H1 (cell line): ENCODE measurements around the gene ACVR2A. TPM values are rescaled to one million over a fixed set of nuclear protein-coding genes. Genes with fewer than 3 reads are reported as not detected.

Experiments
- CTCF ChIA-PET: fragments of 300-600 bp; sonication (Branson Sonifier 250); formaldehyde crosslinking; loops from one replicate; lab custom pipeline; 2021; ENCODE audit not compliant: partially characterized antibody; lab: Charles Lee
- POLR2A ChIA-PET: fragments of 300-600 bp; sonication (Branson Sonifier 250); formaldehyde crosslinking; loops from one replicate; lab custom pipeline; 2021; ENCODE audit warnings: inconsistent platforms; ENCODE audit not compliant: partially characterized antibody; lab: Charles Lee
- DNase-seq, 2 experiments: peaks; one replicate each; pipeline versions ENCODE4 v3.0.0 to v3.0.0-alpha.2; 2010 to 2022; ENCODE audit warnings: low spot score in 2 of 2, low read depth in 1 of 2, mixed read lengths in 1 of 2
- FAIRE-seq: peaks from 2 replicates; lab custom pipeline; 2011; peaks lifted over from hg19 to GRCh38; lab: Jason Lieb, UNC
- H2AFZ ChIP-seq: 2 replicates; pipeline ENCODE4 v1.8.1; 2012; ENCODE audit warnings: low read length, inconsistent platforms
- H2AK5ac ChIP-seq: 2 replicates; pipeline ENCODE4 v1.6.1; 2013; ENCODE audit warnings: low read depth, low read length
- H2BK120ac ChIP-seq: replicated peaks from 2 replicates; pipeline ENCODE3; 2013; ENCODE audit warnings: low read depth, low read length, inconsistent platforms
- H2BK12ac ChIP-seq: 2 replicates; pipeline ENCODE4 v1.6.1; 2013; ENCODE audit warnings: low read depth, low read length
- H2BK15ac ChIP-seq: 2 replicates; pipeline ENCODE4 v1.6.1; 2013; ENCODE audit warnings: low read length
- H2BK20ac ChIP-seq: 2 replicates; pipeline ENCODE4 v1.6.1; 2013; ENCODE audit warnings: low read length
- H2BK5ac ChIP-seq: 2 replicates; pipeline ENCODE4 v1.6.1; 2013; ENCODE audit warnings: low read depth, low read length
- H3K14ac ChIP-seq: 2 replicates; pipeline ENCODE4 v1.6.1; 2013; ENCODE audit warnings: inconsistent platforms; ENCODE audit not compliant: insufficient read length
- H3K18ac ChIP-seq: 2 replicates; pipeline ENCODE4 v1.6.1; 2013; ENCODE audit warnings: low read length; ENCODE audit errors: extremely low read depth
- H3K23ac ChIP-seq: 2 replicates; pipeline ENCODE4 v1.6.1; 2013; ENCODE audit warnings: inconsistent platforms; ENCODE audit not compliant: insufficient read length
- H3K23me2 ChIP-seq: 2 replicates; pipeline ENCODE4 v1.6.1; 2013; ENCODE audit warnings: low read depth, low read length
- H3K27ac ChIP-seq: 2 replicates; pipeline ENCODE4 v1.6.1; 2011; ENCODE audit warnings: low read depth, low read length, inconsistent platforms
- H3K27me3 ChIP-seq, 4 experiments: replicated peaks in 1 of 4; 1 replicate in 1 of 4; 2 replicates in 3 of 4; pipeline versions ENCODE4 v1.6.1 to v1.8.1; 2011 to 2013; ENCODE audit warnings: low read length in 3 of 4, mild to moderate bottlenecking in 3 of 4, inconsistent platforms in 2 of 4, mixed read lengths in 2 of 4, moderate library complexity in 1 of 4; ENCODE audit not compliant: control insufficient read depth in 3 of 4, insufficient read depth in 3 of 4; ENCODE audit errors: extremely low read depth in 1 of 4
- H3K36me3 ChIP-seq, 4 experiments: 2 replicates each; pipeline versions ENCODE4 v1.6.1 to v1.8.1; 2011 to 2013; ENCODE audit warnings: mild to moderate bottlenecking in 4 of 4, low read length in 3 of 4, moderate library complexity in 2 of 4, control low read depth in 1 of 4, inconsistent platforms in 1 of 4; ENCODE audit not compliant: insufficient read depth in 4 of 4, control insufficient read depth in 2 of 4
- H3K4ac ChIP-seq: replicated peaks from 2 replicates; pipeline ENCODE3; 2013; ENCODE audit warnings: low read length, low read depth, mixed read lengths, inconsistent platforms; ENCODE audit not compliant: insufficient read length
- H3K4me1 ChIP-seq, 4 experiments: replicated peaks in 1 of 4; 1 replicate in 1 of 4; 2 replicates in 3 of 4; pipeline versions ENCODE4 v1.6.1 to v1.8.1; 2011 to 2013; ENCODE audit warnings: low read length in 3 of 4, inconsistent platforms in 2 of 4, mixed read lengths in 1 of 4; ENCODE audit not compliant: insufficient read depth in 4 of 4, control insufficient read depth in 3 of 4
- H3K4me2 ChIP-seq, 2 experiments: 2 replicates each; pipeline versions ENCODE4 v1.6.1 to v1.8.1; 2011 to 2013; ENCODE audit warnings: low read depth in 2 of 2, low read length in 2 of 2, control low read depth in 1 of 2, inconsistent platforms in 1 of 2, mild to moderate bottlenecking in 1 of 2; ENCODE audit not compliant: insufficient read depth in 1 of 2
- H3K4me3 ChIP-seq, 4 experiments: fragments of 200-600, 300-600 bp in 1 of 4; sonication (generic), shearing (Covaris generic), sonication (Bioruptor Twin) in 1 of 4; 2 replicates each; pipeline versions ENCODE4 v1.5.1 to v1.8.1; 2011 to 2016; ENCODE audit warnings: low read length in 4 of 4, low read depth in 3 of 4, control low read depth in 2 of 4, inconsistent platforms in 2 of 4, mild to moderate bottlenecking in 2 of 4, mixed read lengths in 1 of 4, moderate library complexity in 1 of 4; ENCODE audit not compliant: insufficient read depth in 2 of 4; ENCODE audit errors: extremely low read depth in 1 of 4
- H3K56ac ChIP-seq: replicated peaks from 2 replicates; pipeline ENCODE3; 2013; ENCODE audit warnings: low read depth, mild to moderate bottlenecking, mixed read lengths, low read length, inconsistent platforms; ENCODE audit not compliant: insufficient read length
- H3K79me1 ChIP-seq: 2 replicates; pipeline ENCODE4 v1.6.1; 2013; ENCODE audit warnings: low read depth, low read length, control low read depth
- H3K79me2 ChIP-seq, 2 experiments: 2 replicates each; pipeline versions ENCODE4 v1.6.1 to v1.8.1; 2012 to 2013; ENCODE audit warnings: low read length in 2 of 2, mild to moderate bottlenecking in 2 of 2, inconsistent platforms in 1 of 2; ENCODE audit not compliant: insufficient read depth in 2 of 2, control insufficient read depth in 1 of 2
- H3K9ac ChIP-seq, 4 experiments: replicated peaks in 1 of 4; 1 replicate in 1 of 4; 2 replicates in 3 of 4; pipeline versions ENCODE4 v1.6.1 to v1.8.1; 2011 to 2013; ENCODE audit warnings: low read depth in 3 of 4, low read length in 3 of 4, control low read depth in 2 of 4, mild to moderate bottlenecking in 2 of 4, moderate library complexity in 2 of 4, inconsistent platforms in 1 of 4; ENCODE audit errors: extremely low read depth in 1 of 4
- H3K9me3 ChIP-seq, 2 experiments: 2 replicates each; pipeline versions ENCODE4 v1.6.1 to v1.8.1; 2012 to 2013; ENCODE audit warnings: mild to moderate bottlenecking in 2 of 2, moderate library complexity in 2 of 2, control low read depth in 1 of 2, inconsistent platforms in 1 of 2, low read depth in 1 of 2, low read length in 1 of 2, mixed read lengths in 1 of 2; ENCODE audit not compliant: insufficient read depth in 2 of 2
- H4K20me1 ChIP-seq, 2 experiments: replicated peaks in 1 of 2; 2 replicates each; pipeline versions ENCODE3 to v1.8.1; 2011 to 2013; ENCODE audit warnings: inconsistent platforms in 2 of 2, low read length in 2 of 2, mild to moderate bottlenecking in 1 of 2; ENCODE audit not compliant: insufficient read depth in 2 of 2, control insufficient read depth in 1 of 2
- H4K5ac ChIP-seq: 2 replicates; pipeline ENCODE4 v1.6.1; 2013; ENCODE audit warnings: low read length, low read depth, mixed read lengths, inconsistent platforms; ENCODE audit not compliant: insufficient read length
- H4K8ac ChIP-seq: 2 replicates; pipeline ENCODE4 v1.8.0; 2013; ENCODE audit warnings: mild to moderate bottlenecking, moderate library complexity, low read length, inconsistent platforms; ENCODE audit not compliant: insufficient read depth; ENCODE audit errors: extremely low read depth
- H4K91ac ChIP-seq: replicated peaks from 2 replicates; pipeline ENCODE3; 2013; ENCODE audit warnings: low read length, mixed read lengths, inconsistent platforms; ENCODE audit not compliant: insufficient read length
- EGR1 ChIP-seq: IDR thresholded peaks from 2 replicates; pipeline ENCODE4 v1.6.1; 2011; ENCODE audit warnings: low read depth, low read length, borderline replicate concordance
- NRF1 ChIP-seq: IDR thresholded peaks from 2 replicates; pipeline ENCODE4 v1.6.1; 2011; ENCODE audit warnings: mild to moderate bottlenecking, low read depth, low read length, improper control_type of control experiment
- POLR2A ChIP-seq, 2 experiments: IDR thresholded peaks; 1 replicate in 1 of 2; 2 replicates in 1 of 2; pipeline ENCODE4 v1.6.1; 2011; ENCODE audit warnings: low read depth in 2 of 2, low read length in 2 of 2, mild to moderate bottlenecking in 2 of 2; ENCODE audit errors: control extremely low read depth in 1 of 2
- RFX5 ChIP-seq: IDR thresholded peaks from 2 replicates; pipeline ENCODE4 v1.6.1; 2011; ENCODE audit warnings: low read depth, low read length, improper control_type of control experiment, borderline replicate concordance
- SP1 ChIP-seq: IDR thresholded peaks from 2 replicates; pipeline ENCODE4 v1.6.1; 2011; ENCODE audit warnings: low read depth, low read length
- WGBS, 2 experiments: shearing (Covaris generic) in 1 of 2; methylation state at CpG; one replicate each; pipeline versions ENCODE4 v1.1.6 to v1.1.7; 2013 to 2015; ENCODE audit warnings: low lambda C conversion rate in 2 of 2, mixed read lengths in 2 of 2, inconsistent platforms in 1 of 2, low coverage in 1 of 2, missing lambda C conversion rate in 1 of 2; ENCODE audit not compliant: insufficient replicate concordance in 2 of 2, insufficient coverage in 1 of 2, insufficient read length in 1 of 2; ENCODE audit errors: extremely low coverage in 1 of 2, missing lambda C conversion rate in 1 of 2; 5-methylcytosine and 5-hydroxymethylcytosine counted together
- polyA plus RNA-seq, 7 experiments: library from polyadenylated mRNA; depleted of rRNA in 3 of 7; stranded (reverse) in 5 of 7; unstranded in 2 of 7; fragments of >200 nt in 5 of 7; fragments of 200-250 nt in 2 of 7; gene quantifications; 1 replicate in 5 of 7; 2 replicates in 1 of 7; 4 replicates in 1 of 7; pipeline versions ENCODE4 v1.2.1 to v1.2.3, GENCODE V29; 2011 to 2013; ENCODE audit warnings: missing spikeins in 2 of 7, mixed read lengths in 2 of 7
- total RNA-seq: library from RNA; stranded (reverse); fragmentation: NEBNext Ultra II Directional; extraction: Animal tissue kit (Norgen Biotek cat#: 25700); gene quantifications from 2 replicates; pipeline ENCODE4 v1.2.1, GENCODE V29; 2021

ACVR2A gene
- total and polyA plus RNA-seq, 2 of the 8 experiments (the other 6 are each of a cell fraction or from before 2014, with no cell fraction given): 3.4 to 18.1 TPM

DNA sequence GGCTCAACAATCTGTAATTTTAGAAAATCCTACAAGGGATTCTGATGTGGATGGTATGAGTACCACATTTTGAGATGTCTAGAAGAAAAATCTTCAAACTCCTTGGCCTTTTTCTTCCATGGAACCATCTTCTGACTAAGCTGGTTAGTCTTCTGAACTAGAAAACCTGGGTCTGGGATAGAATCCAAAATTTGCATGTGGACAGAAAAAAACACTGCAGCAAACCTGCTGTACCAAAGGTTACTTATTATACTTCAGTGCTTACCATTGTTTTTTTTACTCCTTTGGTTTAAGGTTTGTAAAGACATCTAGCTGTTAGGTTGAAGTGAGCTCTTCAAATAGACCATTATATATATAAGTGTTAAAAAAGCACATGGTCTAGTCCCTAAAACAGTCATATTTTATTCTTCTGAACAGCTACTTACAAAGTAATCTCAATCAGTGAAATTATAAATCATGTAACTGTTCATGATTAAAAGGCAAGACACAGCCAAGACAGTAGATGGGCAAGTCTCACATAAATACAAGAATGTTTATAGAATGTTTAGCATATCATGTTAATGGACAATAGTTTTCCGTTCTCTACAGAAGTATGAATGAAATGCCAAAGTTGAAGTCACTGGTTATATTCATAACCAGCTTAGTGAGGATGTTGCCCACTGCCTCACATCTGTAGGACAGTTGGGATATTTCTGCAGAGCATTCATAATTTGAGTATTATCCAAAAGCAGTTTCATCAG lies 90.2 kb downstream of the ACVR2A start:
- H2AK5ac ChIP-seq: no peak overlapping the region
- no peaks in the 10 kb centered on the region for H3K23me2 ChIP-seq
- H4K20me1 ChIP-seq: no peaks in the 10 kb centered on the region
- no peaks in the 10 kb centered on the region for H3K79me1 ChIP-seq
- no peaks in the 10 kb centered on the region for H3K4me1 ChIP-seq
- FAIRE-seq: no peak
- no peak overlapping the region for H4K91ac ChIP-seq
- H3K4ac ChIP-seq: no peak overlapping the region
- no peaks in the 10 kb centered on the region for H3K79me2 ChIP-seq
- ChIA-PET POLR2A (interaction anchor here (0.6 to 1.0 kb wide), 2 partner anchors 85 to 599 kb away, joined by 3 read pairs; partner anchors contain the start of gene ORC4), CTCF (interaction anchor here (1.2 to 1.5 kb wide), 3 partner anchors 10 to 594 kb away, joined by 3 to 6 read pairs (median 3); no protein-coding TSS in a partner anchor)
- WGBS, 2 experiments: 95% methylated on average over 1 of the region's 1 CpG; no CpG with 5 or more reads in 1 of the 2 experiments
- H3K9me3 ChIP-seq: no peaks in the 10 kb centered on the region
- no peak overlapping the region for H3K4me2 ChIP-seq
- no peak overlapping the region for H3K27ac ChIP-seq
- H2BK20ac ChIP-seq: no peak overlapping the region
- H3K18ac ChIP-seq: no peak overlapping the region
- no peak overlapping the region for H2AFZ ChIP-seq
- no peak overlapping the region for H3K4me3 ChIP-seq
- no peak overlapping the region for H3K56ac ChIP-seq
- no peak overlapping the region for H2BK120ac ChIP-seq
- peaks cover 0 to 31% (median 20%) of the 10 kb centered on the region in 4 experiments; a peak in 5 of 8 replicates for H3K36me3 ChIP-seq
- H3K9ac ChIP-seq: no peak overlapping the region
- H3K23ac ChIP-seq: no peak overlapping the region
- no peak for DNase-seq
- TF ChIP-seq EGR1 (no peak), RFX5 (no peak), NRF1 (no peak), SP1 (no peak), POLR2A (IDR thresholded peaks at IDR 0.05; ENCODE audit: control extremely low read depth in 1 of 2, low read depth in 2 of 2, low read length in 2 of 2) (no peak)
- H2BK15ac ChIP-seq: no peak overlapping the region
- H2BK5ac ChIP-seq: no peak overlapping the region
- no peaks in the 10 kb centered on the region for H3K27me3 ChIP-seq
- H4K8ac ChIP-seq: no peak overlapping the region
- H2BK12ac ChIP-seq: no peak overlapping the region
- no peak overlapping the region for H4K5ac ChIP-seq
- no peak overlapping the region for H3K14ac ChIP-seq
